Measurements from ENCODE around the gene ADRA2C.

- TF ChIP-seq CTCF (conservative IDR thresholded peaks at IDR 0.05) (no peak), EZH2 (IDR thresholded peaks at IDR 0.05; ENCODE audit: low read depth) (no peak)
These were observed 46.2 kb downstream of the ADRA2C start for GRCh38 chr4:3812211-3812934.
